GM19438 (cell line): Measurements from ENCODE around the gene FBXO48.

Source experiments
- ATAC-seq: cut with Tn5 transposase; IDR thresholded peaks from one replicate; pipeline ENCODE4 v1.9.1; 2021; ENCODE audit warnings: low read depth; ENCODE audit not compliant: unreplicated experiment

FBXO48 gene

DNA sequence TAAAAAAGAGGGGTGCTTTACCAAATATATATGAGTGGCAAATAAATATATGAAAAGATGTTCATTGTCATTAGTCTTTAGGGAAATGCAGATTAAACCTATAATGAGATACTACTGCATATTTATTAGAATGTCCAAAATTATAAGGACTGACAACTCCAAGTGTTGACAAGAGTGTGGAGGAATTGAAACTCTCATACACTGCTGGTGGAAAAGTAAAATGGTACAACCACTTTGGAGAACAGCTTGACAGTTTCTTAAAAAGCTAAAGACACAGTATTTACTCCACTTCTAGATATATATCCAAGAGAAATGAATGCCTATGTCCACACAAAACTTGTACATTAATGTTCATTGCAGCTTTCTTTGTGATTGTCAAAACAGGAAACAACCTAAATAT is 51.6 kb downstream of the FBXO48 start:
- ATAC-seq: no peak

DNA sequence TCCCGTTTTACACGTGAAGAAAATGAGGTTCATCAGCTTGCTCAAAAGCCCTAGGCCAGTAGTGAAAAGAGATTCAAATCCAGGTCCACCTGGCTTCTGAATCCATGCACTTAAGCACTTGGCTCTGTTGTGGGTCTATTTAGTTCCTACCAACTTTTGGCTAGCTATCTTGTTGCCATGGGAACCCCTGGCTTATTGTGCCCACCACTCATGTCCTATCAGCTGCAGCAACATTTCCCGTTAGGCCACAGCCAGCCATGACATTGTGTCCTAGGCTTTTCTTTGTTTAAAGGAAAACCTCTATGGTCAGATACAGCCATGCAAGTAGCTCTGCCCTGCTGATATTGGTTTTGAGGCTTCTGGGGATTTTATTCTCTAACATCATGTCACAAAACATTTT is 52.2 kb downstream of the FBXO48 start:
- no peak for ATAC-seq

DNA sequence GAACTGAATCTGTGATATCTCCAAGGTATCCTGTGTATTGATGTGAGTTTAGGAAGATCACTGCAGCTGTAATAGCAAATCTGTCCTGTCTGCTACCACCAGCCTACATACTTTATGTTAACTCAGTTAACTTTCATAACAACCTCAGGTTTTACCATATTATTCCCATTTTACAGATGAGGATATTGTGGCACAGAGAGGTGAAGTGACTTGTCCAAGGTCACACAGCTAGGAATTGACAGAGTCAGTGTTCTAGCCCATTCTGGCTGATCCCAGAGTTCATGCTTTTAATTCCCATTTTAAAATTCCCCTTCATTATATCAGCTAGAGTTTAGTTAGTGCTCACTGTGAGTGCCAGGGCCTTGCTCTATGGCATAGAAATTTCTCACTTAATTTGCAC is 52.6 kb downstream of the FBXO48 start:
- ATAC-seq: no peak

DNA sequence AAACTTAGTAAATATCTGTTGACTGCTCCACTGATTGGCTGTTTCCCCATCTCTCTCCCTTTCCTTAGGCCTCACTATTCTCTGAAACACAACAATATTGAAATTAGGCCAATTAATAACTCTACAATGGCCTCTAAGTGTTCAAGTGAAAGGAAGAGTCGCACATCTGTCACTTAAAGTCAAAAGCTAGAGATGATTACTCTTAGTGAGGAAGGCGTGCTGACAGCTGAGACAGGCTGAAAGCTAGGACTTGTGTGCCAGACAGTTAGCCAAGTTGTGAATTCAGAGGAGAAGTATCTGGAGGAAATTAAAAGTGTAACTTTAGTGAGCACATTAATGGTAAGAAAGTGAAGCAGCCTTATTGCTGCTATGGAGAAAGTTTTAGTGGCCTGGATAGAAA is 53.6 kb downstream of the FBXO48 start:
- no peak for ATAC-seq

DNA sequence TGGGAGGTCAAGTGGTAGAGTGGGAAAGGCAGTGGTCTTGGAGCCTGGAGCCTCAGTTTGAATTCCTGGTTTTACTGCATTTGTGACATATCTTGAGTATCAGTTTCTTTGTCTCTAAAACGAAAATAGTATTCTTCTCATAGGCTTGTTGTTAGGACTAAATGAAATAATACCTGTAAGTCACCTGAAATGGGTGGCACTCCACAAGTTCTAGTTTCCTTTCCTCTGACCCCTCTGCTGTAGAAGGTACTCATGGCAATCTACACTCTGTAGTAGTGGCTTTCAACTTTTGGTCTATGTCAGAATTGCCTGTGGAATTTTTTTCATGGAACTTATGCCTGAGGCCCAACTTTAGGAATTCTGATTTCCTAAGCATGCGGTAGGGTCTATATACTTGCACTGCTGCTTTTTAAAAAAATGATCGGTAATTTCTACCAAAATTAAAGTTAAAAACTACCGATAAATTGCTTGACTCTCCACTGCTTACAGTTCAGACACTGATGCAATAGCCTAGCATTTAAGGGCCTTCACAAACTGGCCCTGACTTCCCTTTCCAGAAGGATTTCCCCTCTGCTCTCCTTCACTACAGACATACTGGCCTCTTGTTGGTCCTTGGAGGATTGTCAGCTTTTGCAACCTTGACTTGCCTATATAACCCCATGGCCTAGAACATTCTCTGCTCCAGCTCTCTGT is 54.8 kb downstream of the FBXO48 start:
- peak; percentile 27 for ATAC-seq

DNA sequence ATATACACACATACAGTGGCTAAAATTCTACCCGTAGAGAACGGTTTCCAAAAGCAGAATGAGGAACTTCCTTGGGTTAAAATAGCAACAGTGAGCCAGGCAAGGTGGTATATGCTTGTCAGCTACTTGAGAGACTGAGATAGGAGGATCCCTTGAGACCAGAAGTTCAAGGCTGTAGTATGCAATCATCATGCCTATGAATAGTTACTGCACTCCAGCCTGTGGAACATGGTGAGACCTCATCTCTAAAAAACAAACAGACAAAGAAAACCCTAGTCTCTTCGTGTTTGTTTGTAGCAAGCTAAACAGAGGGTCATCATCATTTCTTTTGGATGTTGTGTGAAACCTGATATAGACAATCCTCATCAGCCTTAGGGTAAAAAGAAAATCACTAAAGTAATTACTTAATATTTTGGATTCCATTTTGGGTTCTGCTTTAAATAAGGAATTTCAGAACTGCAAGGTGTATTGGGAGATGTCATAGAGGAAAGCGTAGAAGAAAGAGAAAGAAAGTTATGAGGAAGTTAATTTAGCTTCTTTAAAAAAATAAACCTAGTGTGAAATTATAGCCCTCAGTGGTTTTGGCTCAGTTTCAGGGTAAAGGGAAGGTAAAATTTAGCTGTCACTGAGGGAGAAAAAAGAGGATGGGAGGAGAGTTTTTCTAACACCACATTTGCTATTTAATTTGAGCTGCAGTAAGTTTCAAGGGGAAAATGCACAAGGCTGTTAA is 55.5 kb downstream of the FBXO48 start:
- peak; percentile 91 for ATAC-seq
